Activated CD4-positive, alpha-beta T cell treated with anti-CD3 and anti-CD28 coated beads, Interleukin-2, amount 50 U/mL, for 4 hours (primary cell): ENCODE results near the gene OR7D2.
"Not testable (repeated sequence)": the region's sequence is repeated elsewhere in the genome, so short reads cannot be mapped to it uniquely, and the experiment has no call there.

Experiments used
- DNase-seq, 2 experiments: peaks; one replicate each; pipeline ENCODE4 v3.0.0-alpha.2; 2020

OR7D2 gene

DNA sequence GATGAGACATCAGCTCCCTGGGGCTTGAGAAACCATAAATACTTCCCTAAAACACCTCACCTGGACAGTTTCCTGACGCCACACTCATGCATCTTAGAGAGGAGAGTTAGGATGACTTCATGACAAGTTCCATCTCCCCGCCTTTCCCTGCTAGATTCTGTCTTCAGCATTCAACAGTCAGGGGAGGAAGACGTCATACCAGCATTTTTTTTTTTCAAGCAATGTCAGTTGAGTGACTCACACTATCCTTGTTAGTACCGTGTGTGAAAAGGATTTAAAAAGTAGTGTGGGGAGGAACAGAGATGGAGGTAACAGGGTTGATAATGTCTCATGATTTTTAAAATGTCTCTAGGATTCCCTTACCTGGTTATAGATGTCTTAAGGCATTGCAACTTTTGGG, at the start of gene OR7D2:
TSS of gene OR7D2 (plus strand) at position 79 of the 400 bp plus-strand sequence. CDS start 6,803 bp downstream, outside the sequence.
- DNase-seq: no peak

- DNase-seq: no peak
Measured at GRCh38 chr19:9130965-9131364, 47.8 kb upstream of the OR7D2 start.

- no peak for DNase-seq
Measured at GRCh38 chr19:9132422-9132821, 46.4 kb upstream of the OR7D2 start.

DNA sequence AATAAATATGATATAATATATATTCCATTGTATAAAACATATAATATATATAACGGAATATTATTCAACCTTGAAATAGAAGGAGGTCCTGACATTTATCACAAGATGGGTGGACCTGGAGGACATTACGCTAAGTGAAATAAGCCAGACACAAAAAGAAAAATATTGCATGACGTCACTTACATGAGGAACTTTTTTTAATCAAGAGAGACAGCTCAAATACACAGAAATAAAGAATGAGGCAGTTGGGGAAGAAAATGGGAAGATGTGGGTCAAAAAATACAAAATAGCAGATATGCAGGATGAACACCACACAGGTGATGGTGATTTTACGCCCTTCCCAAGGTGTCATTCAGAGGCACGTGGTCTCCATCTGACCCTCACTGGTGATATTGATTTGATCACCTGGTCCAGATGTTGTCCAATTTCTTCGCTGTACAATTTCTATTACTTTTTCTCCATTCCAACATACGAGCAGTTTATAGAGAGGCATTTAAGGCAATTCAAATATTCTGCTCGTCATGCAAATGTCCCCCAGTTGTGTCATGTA, 39.1 kb upstream of the OR7D2 start:
- DNase-seq: no peak

- DNase-seq: peak; percentile 89 to 90
Measured at GRCh38 chr19:9140159-9140874, 38.5 kb upstream of the OR7D2 start, which contains the start of gene ZNF317. TSS of gene ZNF317 (plus strand) at chr19:9140397. CDS start at chr19:9156017, 15,620 bp downstream.

- DNase-seq: no peak
Measured at GRCh38 chr19:9144920-9145319, 33.9 kb upstream of the OR7D2 start.

GRCh38 chr19:9146882-9147281, 31.9 kb upstream of the OR7D2 start:
- DNase-seq: no peak

DNA sequence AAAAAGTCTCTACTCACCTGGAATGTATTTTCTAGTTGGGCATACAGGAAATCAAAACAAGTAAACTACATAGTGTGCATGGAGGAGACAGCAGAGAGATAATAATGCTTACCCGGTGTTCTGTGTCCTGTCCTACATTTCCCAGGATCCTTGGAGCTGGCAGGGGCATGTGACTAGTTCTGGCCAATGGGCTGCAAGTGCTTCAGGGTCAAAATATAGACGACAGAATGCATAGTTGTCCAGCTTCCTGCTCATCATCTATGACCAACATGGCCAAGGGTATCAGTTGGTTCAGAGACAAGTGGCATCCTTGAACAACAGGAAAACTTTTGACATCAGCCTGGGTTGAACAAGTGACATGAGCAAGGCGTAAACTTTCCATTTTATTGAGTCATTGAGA, 30.1 kb upstream of the OR7D2 start:
- DNase-seq: no peak

DNA sequence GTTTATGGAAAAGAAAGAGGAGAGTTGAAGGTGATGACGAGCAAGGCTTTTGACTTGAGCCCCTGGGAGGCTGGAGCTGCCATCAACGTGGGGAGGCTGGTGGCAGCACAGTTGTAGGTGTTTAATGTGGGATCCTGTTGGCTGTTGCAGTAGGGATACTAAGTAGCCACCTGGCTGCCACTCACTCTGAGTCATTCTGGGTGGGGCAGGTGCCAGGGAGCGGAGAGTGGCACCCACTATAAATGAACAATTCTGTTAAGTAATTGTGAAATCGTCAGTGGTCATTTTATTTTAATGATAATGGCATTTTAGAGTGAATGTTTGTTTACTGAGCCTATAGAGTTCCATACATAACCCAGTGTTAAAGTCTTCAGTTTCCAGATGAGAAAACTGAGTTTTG, 28.8 kb upstream of the OR7D2 start:
- no peak for DNase-seq

DNA sequence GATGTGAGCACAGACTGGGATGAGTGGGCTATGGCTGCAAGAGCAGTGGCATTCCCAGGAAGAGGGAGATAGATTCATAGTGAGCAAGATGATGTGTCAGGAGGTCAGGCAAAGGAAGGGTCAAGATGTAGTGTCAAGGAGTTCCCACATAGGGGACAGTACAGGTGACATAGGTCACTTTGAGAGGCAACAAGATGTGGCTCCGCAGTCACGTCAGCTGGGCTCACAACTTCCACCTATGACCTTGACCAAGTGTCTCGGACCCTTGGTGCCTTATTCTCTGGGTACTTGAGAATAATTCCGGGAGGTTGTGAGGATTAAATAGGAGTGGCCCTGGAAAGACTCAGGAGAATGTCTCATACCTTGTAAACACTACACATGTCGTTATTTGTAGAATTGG, 28.1 kb upstream of the OR7D2 start:
- no peak for DNase-seq

- DNase-seq: no peak
Measured at GRCh38 chr19:9151367-9151766, 27.4 kb upstream of the OR7D2 start.

GRCh38 chr19:9155591-9155990, 23.2 kb upstream of the OR7D2 start:
- no peak for DNase-seq

DNA sequence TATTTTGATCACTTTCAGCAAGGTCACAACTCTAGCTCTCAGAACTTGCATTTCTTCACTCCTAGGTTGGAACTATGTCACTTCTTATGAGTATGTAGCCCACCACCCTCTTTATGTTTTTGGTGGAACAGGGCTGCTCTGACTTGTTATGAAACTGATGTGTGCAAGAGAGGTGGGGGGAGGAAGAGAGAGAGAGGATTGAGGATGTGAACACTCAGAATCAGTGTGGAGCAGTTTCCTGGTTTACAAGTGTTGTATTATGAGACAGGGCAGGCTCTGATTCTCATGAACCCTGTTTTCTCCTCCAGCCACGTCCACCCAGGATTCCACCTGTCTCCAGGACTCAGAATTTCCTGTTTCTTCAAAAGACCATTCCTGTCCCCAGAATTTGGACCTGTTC, 22.5 kb upstream of the OR7D2 start:
- DNase-seq: no peak

DNA sequence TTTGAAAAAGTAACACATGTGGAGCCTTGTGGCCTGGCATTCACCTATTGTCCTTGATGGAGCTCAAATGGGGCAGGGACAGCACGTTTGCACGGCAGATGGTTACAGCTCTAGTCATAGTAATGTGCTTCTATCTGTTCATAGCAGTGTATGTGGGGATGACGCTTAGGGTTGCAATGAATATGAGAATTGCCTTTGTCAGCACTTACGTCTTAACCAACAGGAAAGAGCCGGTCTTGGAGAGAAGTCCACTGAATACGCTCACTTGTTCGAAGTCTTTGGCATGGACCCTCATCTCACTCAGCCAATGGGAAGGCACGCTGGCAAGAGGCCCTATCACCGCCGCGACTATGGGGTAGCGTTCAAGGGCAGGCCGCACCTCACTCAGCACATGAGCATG, 18.9 kb upstream of the OR7D2 start:
- DNase-seq: no peak

- no peak for DNase-seq
Measured at GRCh38 chr19:9161427-9161826, 17.4 kb upstream of the OR7D2 start.

GRCh38 chr19:9165261-9165660, 13.5 kb upstream of the OR7D2 start:
- no peak for DNase-seq

- no peak for DNase-seq
Measured at GRCh38 chr19:9166846-9167245, 11.9 kb upstream of the OR7D2 start.

DNA sequence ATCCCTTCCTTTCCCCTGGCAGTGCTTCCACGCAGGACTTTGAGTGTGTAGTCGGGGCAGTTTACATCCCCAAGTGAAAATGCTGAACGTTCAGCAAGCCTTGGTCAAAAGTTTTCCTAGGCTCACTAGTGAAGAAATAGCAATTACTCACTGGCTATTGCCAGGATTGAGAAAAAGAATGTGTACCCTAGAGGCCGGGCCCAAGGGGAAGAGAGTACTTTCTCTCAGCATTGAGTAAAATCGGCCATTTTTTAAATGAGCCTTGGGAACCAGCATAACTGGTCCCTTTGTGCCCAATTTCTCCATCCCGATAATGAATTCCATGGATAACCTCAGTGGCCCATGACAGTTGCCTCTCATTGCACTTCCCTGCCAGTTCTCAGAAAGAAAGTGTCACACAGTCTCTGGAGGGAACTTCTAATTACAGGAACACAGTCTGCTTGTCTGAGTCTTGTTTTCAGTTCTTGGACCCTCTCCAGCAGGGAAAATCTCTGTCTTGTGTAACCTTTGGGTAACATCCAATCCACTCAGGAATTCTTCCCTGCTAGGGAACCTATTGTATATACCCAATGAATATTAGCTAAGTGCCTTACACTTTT, 7.3 kb upstream of the OR7D2 start:
- no peak for DNase-seq

GRCh38 chr19:9175326-9175725, 3.5 kb upstream of the OR7D2 start:
- DNase-seq: no peak

DNA sequence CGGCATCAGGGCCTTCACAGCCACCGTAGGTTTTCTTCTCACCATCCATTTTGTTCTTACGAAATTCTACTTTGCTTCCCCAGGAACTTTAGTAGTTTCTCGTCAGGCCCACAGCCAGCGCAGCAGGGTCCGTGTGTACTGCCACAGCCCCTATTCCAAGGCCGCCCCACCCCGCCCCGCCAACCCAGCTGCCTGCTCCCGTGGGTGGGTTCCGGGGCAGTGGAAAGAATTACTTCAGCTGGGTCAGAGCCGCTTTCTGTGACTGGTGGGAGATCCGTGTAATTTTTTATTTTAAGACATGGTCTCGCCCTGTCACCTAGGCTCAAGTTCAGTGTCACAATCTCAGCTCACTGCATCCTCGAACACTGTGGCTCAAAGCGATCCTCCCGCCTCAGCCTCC, 4.2 kb downstream of the OR7D2 start:
- DNase-seq: no peak

- DNase-seq: no peak
Measured at GRCh38 chr19:9187191-9187590, 8.4 kb downstream of the OR7D2 start.

DNA sequence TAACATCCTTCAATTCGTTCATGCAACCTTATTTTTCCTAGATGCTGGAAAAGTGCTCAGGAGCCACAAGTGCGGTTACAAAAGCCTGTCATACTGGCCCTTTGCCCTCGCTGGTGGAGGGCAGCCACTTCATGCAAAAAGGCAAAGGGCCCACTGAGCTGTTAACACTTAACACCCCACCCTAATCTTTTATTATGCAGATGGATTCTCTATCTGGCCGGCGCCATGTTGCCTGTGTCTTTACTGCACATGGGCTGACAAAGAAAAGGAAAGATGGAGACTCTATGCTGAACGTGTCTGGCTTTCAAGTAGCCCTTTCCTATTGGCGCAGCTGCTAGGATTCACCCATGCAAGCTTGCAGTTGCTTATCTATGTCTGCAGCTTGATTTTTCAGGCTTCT, 10.8 kb downstream of the OR7D2 start:
- DNase-seq: no peak

DNA sequence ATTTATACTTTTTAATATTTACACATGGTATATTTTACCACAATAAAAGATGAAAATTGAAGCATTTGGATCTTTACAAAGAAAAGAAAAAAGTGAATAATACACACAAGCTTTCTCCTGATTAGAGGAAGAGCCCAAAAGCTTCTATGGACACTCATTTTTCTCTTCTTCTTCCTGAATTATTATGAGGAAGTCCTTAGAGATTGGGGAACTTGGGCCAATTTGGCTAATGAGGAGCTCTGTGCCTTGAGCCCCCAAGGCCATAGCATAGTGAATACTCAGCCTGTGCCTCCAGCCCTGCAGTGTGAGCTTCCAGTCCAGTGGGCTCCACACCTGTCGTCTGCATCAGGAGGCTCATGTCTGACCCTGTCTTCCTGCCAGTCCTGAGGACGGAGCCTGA, 19.3 kb downstream of the OR7D2 start:
- DNase-seq: not testable (repeated sequence)

DNA sequence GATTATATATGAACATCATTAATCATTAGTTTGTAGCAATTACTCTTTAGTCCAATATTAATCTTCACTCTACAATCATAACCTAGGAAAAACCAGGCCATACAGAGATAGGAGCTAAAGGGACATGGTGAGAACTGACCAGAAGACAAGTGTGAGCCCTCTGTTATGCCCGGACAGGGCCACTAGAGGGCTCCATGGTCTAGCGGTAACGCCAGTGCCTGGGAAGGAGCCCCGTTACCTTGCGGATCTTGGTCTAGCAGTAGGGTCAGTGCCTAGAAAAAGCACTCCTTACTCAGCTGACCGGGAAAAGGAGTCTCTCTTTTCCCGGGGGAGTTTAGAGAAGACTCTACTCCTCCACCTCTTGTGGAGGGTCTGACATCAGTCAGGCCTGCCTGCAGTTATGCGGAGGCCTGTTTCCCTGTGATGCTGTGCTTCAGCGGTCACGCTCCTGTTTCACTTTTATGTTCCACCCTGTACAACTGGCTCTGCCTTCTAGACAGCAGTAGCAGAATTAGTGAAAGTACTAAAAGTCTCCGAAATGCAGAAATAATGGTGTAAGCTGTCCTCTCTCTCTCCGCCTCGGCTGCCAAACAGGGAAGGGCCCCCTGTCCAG, 26.8 kb downstream of the OR7D2 start:
- DNase-seq: peak; percentile 53 to 55
